Nephron progenitor cell (in vitro differentiated cells): Measurements from ENCODE around the gene FAP.

Experiments used
- DNase-seq: peaks from one replicate; pipeline ENCODE4 v3.0.0; 2021
- H3K27ac Mint-ChIP-seq: 2 replicates; pipeline ENCODE4 v1.8.0; 2021; ENCODE audit warnings: mild to moderate bottlenecking, moderate library complexity, mixed read lengths
- H3K27me3 Mint-ChIP-seq: 2 replicates; pipeline ENCODE4 v1.8.0; 2021; ENCODE audit warnings: mild to moderate bottlenecking, low read depth, mixed read lengths; ENCODE audit not compliant: poor library complexity
- H3K36me3 Mint-ChIP-seq: 2 replicates; pipeline ENCODE4 v1.8.0; 2021; ENCODE audit warnings: low read depth, mixed read lengths
- H3K4me1 Mint-ChIP-seq: 2 replicates; pipeline ENCODE4 v1.8.0; 2021; ENCODE audit warnings: mixed read lengths
- H3K4me3 Mint-ChIP-seq: 2 replicates; pipeline ENCODE4 v1.8.0; 2021; ENCODE audit warnings: mild to moderate bottlenecking, moderate library complexity, mixed read lengths
- H3K9me3 Mint-ChIP-seq: 2 replicates; pipeline ENCODE4 v1.8.0; 2021; ENCODE audit warnings: mild to moderate bottlenecking, moderate library complexity, mixed read lengths
- CTCF ChIP-seq: fragments of 200-600 bp; sonication (generic); IDR thresholded peaks from 2 replicates; pipeline ENCODE4 v1.5.0; 2021; ENCODE audit warnings: antibody characterized with exemption

The FAP gene

DNA sequence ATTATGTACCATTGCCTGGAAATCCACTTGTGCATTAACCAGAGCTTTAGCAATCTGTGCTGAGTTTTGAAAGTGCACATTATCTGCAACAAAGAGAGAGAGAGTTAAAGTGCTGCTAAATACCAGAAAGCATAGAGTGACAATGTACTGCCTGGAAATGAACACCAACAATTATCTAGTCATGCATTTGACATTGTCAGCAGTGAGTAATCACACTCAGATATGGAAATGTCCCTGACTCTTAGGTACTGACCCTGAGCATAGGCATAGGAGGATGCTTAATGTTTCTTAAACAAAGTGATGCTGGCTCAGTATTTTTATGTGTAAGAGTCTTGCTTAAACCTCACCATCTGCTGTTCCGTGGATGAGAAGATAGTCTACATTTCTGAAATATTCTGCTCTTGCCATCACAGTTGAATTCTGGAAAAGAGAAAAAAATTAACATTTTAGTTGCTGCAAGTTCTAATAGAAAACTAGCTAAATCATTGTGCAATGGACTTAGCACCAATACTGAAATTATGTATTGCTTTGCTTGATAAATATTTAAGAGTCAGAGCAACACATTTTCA lies 70.4 kb downstream of the FAP start:
- Mint-ChIP-seq H3K36me3 (no peaks in the 10 kb centered on the region), H3K9me3 (no peaks in the 10 kb centered on the region), H3K4me3 (no peak overlapping the region), H3K27me3 (peaks cover 9% of the 10 kb centered on the region), H3K27ac (no peak overlapping the region), H3K4me1 (no peaks in the 10 kb centered on the region)
- DNase-seq = no peak
- no peak for TF ChIP-seq CTCF

- Mint-ChIP-seq H3K27ac (no peak overlapping the region), H3K9me3 (no peaks in the 10 kb centered on the region), H3K4me1 (no peaks in the 10 kb centered on the region)
These were observed 76.5 kb downstream of the FAP start for GRCh38 chr2:162166745-162167144.

DNA sequence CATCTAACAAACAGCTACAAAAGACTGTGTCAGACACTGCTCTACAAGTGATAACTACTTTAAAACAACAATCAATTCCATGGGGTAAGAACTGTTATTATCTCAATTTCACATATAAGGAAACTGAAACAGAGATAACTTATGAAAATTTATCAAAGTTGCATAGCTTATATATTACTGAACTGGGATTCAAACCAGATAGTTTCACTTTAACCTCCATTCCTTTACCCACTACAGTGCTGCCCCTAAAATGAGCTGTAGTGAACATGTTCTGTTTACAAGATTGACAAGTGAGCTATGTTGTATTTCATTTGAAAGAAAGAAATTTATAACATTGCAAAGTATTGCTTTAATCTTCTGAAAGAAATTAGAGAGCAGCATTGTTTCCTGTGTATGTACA lies 77.1 kb downstream of the FAP start:
- no peak for DNase-seq
- TF ChIP-seq CTCF = no peak
- no peak overlapping the region for H3K27ac Mint-ChIP-seq
- peaks cover 6% of the 10 kb centered on the region for H3K27me3 Mint-ChIP-seq
- no peaks in the 10 kb centered on the region for H3K36me3 Mint-ChIP-seq
- H3K4me1 Mint-ChIP-seq = no peaks in the 10 kb centered on the region
- H3K9me3 Mint-ChIP-seq = no peaks in the 10 kb centered on the region
- no peak overlapping the region for H3K4me3 Mint-ChIP-seq

More at GRCh38 chr2:162166745-162167144, 76.5 kb downstream of the FAP start:
- no peaks in the 10 kb centered on the region for H3K36me3 Mint-ChIP-seq
- H3K4me3 Mint-ChIP-seq = no peak overlapping the region
- no peak for TF ChIP-seq CTCF
- DNase-seq = no peak
- H3K27me3 Mint-ChIP-seq = peaks cover 6% of the 10 kb centered on the region

DNA sequence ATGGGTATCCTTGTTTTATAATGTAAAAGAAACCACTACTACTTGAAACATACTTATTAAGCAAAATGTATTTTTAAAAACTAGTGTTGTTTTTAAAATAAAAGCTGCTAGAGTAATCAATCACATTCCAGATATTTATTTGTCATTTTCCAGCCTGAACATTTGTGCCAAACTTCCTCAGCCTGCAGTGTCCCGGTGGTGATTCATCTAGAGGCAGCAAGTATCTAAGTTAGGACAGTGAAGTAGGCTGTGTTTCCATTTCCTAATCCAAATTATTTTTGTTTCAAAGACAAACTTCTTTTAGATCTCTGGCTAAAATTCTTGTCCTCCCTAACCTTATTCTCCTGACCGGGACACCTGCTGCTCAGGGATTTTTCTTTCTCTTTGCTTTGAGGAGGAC lies 78.4 kb downstream of the FAP start:
- peaks cover 6% of the 10 kb centered on the region for H3K27me3 Mint-ChIP-seq
- H3K4me3 Mint-ChIP-seq = no peak overlapping the region
- H3K27ac Mint-ChIP-seq = no peak overlapping the region
- no peak for DNase-seq
- TF ChIP-seq CTCF = no peak
- no peaks in the 10 kb centered on the region for H3K4me1 Mint-ChIP-seq
- no peaks in the 10 kb centered on the region for H3K9me3 Mint-ChIP-seq
- no peaks in the 10 kb centered on the region for H3K36me3 Mint-ChIP-seq

GRCh38 chr2:162159446-162159845 lies 83.8 kb downstream of the FAP start:
- no peak overlapping the region for H3K27ac Mint-ChIP-seq
- no peak overlapping the region for H3K4me3 Mint-ChIP-seq
- H3K27me3 Mint-ChIP-seq = peaks cover 5% of the 10 kb centered on the region
- H3K36me3 Mint-ChIP-seq = no peaks in the 10 kb centered on the region
- DNase-seq = no peak
- no peaks in the 10 kb centered on the region for H3K4me1 Mint-ChIP-seq
- H3K9me3 Mint-ChIP-seq = no peaks in the 10 kb centered on the region
- TF ChIP-seq CTCF = no peak

GRCh38 chr2:162156149-162156548 lies 87.1 kb downstream of the FAP start:
- H3K9me3 Mint-ChIP-seq = no peaks in the 10 kb centered on the region
- no peak for DNase-seq
- TF ChIP-seq CTCF = no peak
- H3K4me1 Mint-ChIP-seq = no peaks in the 10 kb centered on the region
- peaks cover 5% of the 10 kb centered on the region for H3K27me3 Mint-ChIP-seq
- no peak overlapping the region for H3K4me3 Mint-ChIP-seq
- no peaks in the 10 kb centered on the region for H3K36me3 Mint-ChIP-seq
- no peak overlapping the region for H3K27ac Mint-ChIP-seq
